HEK293 (cell line): ENCODE data around the gene ANTXR2.
"Not testable (repeated sequence)": the region's sequence is repeated elsewhere in the genome, so short reads cannot be mapped to it uniquely, and the experiment has no call there.

Experiments
- CTCF ChIA-PET: fragments of 350-600 bp; formaldehyde crosslinking; extraction: SDS; loops from one replicate; lab custom pipeline; 2021; ENCODE audit warnings: antibody characterized with exemption; lab: Yijun Ruan, JAX
- POLR2A ChIA-PET: fragments of 300-600 bp; formaldehyde crosslinking; extraction: SDS; loops from one replicate; lab custom pipeline; 2020; ENCODE audit warnings: antibody characterized with exemption, inconsistent platforms; lab: Yijun Ruan, JAX
- H3K27ac ChIP-seq: fragments of 200-500 bp; sonication (Bioruptor generic); 2 replicates; pipeline ENCODE4 v1.5.1; 2014; ENCODE audit warnings: low read depth, low read length, control low read depth, inconsistent platforms; ENCODE audit errors: extremely low read depth
- H3K36me3 ChIP-seq, 2 experiments: fragments of 200-500 bp in 1 of 2; sonication (Bioruptor generic) in 1 of 2; 1 replicate in 1 of 2; 2 replicates in 1 of 2; pipeline ENCODE4 v1.5.1; 2014 to 2017; ENCODE audit warnings: inconsistent platforms in 2 of 2, low read length in 2 of 2; ENCODE audit not compliant: control insufficient read depth in 2 of 2, insufficient read depth in 1 of 2
- H3K4me1 ChIP-seq: fragments of 200-500 bp; sonication (Bioruptor generic); 2 replicates; pipeline ENCODE4 v1.5.1; 2014; ENCODE audit warnings: mild to moderate bottlenecking, low read length, inconsistent platforms; ENCODE audit not compliant: control insufficient read depth, insufficient read depth
- H3K4me3 ChIP-seq: 2 replicates; pipeline ENCODE4 v1.5.1; 2011; ENCODE audit warnings: low read depth, mild to moderate bottlenecking, control low read depth, low read length, moderate library complexity
- H3K9me3 ChIP-seq: fragments of 200-500 bp; sonication (Bioruptor generic); 2 replicates; pipeline ENCODE4 v1.5.1; 2014; ENCODE audit warnings: low read depth, low read length, inconsistent platforms; ENCODE audit not compliant: control insufficient read depth, insufficient read depth
- BCL11A ChIP-seq: fragments of 450-650 bp; formaldehyde crosslinking; IDR thresholded peaks from 2 replicates; pipeline ENCODE4 v1.5.1; 2016; ENCODE audit warnings: low read depth, missing biosample characterization, missing genetic modification characterization
- KLF7 ChIP-seq: fragments of 450-650 bp; formaldehyde crosslinking; IDR thresholded peaks from 2 replicates; pipeline ENCODE4 v1.5.1; 2016; ENCODE audit warnings: missing biosample characterization, missing genetic modification characterization, borderline replicate concordance
- MEIS1 ChIP-seq: sonication (generic); formaldehyde crosslinking; IDR thresholded peaks from 2 replicates; pipeline ENCODE4 v1.8.1; 2022; ENCODE audit warnings: missing genetic modification reagents, mild to moderate bottlenecking, borderline replicate concordance
- SALL2 ChIP-seq: fragments of 450-650 bp; formaldehyde crosslinking; IDR thresholded peaks from 2 replicates; pipeline ENCODE4 v1.5.0; 2017; ENCODE audit warnings: missing biosample characterization, mild to moderate bottlenecking, missing genetic modification characterization, borderline replicate concordance
- ZNF146 ChIP-seq: fragments of 450-650 bp; formaldehyde crosslinking; IDR thresholded peaks from 2 replicates; pipeline ENCODE4 v1.5.1; 2016; ENCODE audit warnings: missing biosample characterization, missing genetic modification characterization
- ZNF214 ChIP-seq: fragments of 450-650 bp; formaldehyde crosslinking; IDR thresholded peaks from 2 replicates; pipeline ENCODE4 v1.5.1; 2017; ENCODE audit warnings: missing biosample characterization, mild to moderate bottlenecking, missing genetic modification characterization, borderline replicate concordance
- ZNF223 ChIP-seq: fragments of 450-650 bp; formaldehyde crosslinking; IDR thresholded peaks from 2 replicates; pipeline ENCODE4 v1.5.1; 2016; ENCODE audit warnings: missing biosample characterization, missing genetic modification characterization
- ZNF514 ChIP-seq: fragments of 450-650 bp; formaldehyde crosslinking; IDR thresholded peaks from 2 replicates; pipeline ENCODE4 v1.5.1; 2016; ENCODE audit warnings: missing biosample characterization, missing genetic modification characterization
- ZNF654 ChIP-seq: fragments of 450-650 bp; formaldehyde crosslinking; IDR thresholded peaks from 2 replicates; pipeline ENCODE4 v1.5.1; 2016; ENCODE audit warnings: low read depth, missing biosample characterization, missing genetic modification characterization
- ZSCAN16 ChIP-seq: fragments of 450-650 bp; formaldehyde crosslinking; IDR thresholded peaks from 2 replicates; pipeline ENCODE4 v1.5.1; 2016; ENCODE audit warnings: missing biosample characterization, missing genetic modification characterization
- TF ChIP-seq, protein P1 (sequence below): fragments of 450-650 bp; formaldehyde crosslinking; IDR thresholded peaks from 2 replicates; pipeline ENCODE4 v1.5.1; 2016; ENCODE audit warnings: missing biosample characterization, missing genetic modification characterization
- TF ChIP-seq, protein P2 (sequence below): fragments of 450-650 bp; formaldehyde crosslinking; IDR thresholded peaks from 2 replicates; pipeline ENCODE4 v1.5.1; 2016; ENCODE audit warnings: missing biosample characterization, missing genetic modification characterization

The ANTXR2 gene

GRCh38 chr4:80121815-80122214, 48.8 kb upstream of the ANTXR2 start:
- H3K36me3 ChIP-seq, H3K27ac ChIP-seq, H3K4me3 ChIP-seq, CTCF ChIA-PET, H3K4me1 ChIP-seq, H3K9me3 ChIP-seq, POLR2A ChIA-PET: not testable (repeated sequence)
- peak; percentile 74 for TF ChIP-seq ZNF146 (tag by site-specific recombination)

DNA sequence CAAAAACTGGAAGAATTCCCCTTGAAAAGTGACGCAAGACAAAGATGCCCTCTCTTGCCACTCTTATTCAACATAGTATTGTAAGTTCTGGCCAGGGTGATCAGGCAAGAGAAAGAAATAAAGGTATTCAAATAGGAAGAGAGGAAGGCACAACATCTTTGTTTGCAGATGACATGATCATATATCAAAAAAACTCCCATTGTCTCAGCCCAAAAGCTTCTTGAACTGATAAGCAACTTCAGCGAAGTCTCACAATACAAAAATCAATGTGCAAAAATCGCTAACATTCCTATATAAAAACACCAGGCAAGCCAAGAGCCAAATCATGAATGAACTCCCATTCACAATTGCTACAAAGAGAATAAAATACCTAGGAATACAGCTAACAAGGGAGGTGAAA, 46.6 kb upstream of the ANTXR2 start:
- H3K4me1 ChIP-seq, H3K4me3 ChIP-seq, H3K36me3 ChIP-seq, H3K27ac ChIP-seq, CTCF ChIA-PET, POLR2A ChIA-PET, H3K9me3 ChIP-seq: not testable (repeated sequence)

GRCh38 chr4:80116516-80116915, 43.5 kb upstream of the ANTXR2 start:
- ChIA-PET POLR2A (no interaction called here), CTCF (interaction anchor here (0.6 kb wide), 1 partner anchor 93 kb away, joined by 3 read pairs; no protein-coding TSS in a partner anchor)
- H3K27ac ChIP-seq = no peak overlapping the region
- H3K4me3 ChIP-seq = no peak overlapping the region
- H3K9me3 ChIP-seq = no peaks in the 10 kb centered on the region
- TF ChIP-seq KLF7 (tag by site-specific recombination) (no peak), ZNF514 (tag by site-specific recombination) (no peak), MEIS1 (CRISPR knock-in tag) (no peak), SALL2 (tag by site-specific recombination) (no peak)
- TF ChIP-seq, protein P1, sequence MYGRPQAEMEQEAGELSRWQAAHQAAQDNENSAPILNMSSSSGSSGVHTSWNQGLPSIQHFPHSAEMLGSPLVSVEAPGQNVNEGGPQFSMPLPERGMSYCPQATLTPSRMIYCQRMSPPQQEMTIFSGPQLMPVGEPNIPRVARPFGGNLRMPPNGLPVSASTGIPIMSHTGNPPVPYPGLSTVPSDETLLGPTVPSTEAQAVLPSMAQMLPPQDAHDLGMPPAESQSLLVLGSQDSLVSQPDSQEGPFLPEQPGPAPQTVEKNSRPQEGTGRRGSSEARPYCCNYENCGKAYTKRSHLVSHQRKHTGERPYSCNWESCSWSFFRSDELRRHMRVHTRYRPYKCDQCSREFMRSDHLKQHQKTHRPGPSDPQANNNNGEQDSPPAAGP (tag by site-specific recombination) = no peak
- no peaks in the 10 kb centered on the region for H3K4me1 ChIP-seq
- H3K36me3 ChIP-seq = no peaks in the 10 kb centered on the region

- Histone ChIP-seq H3K4me3 (no peak overlapping the region), H3K9me3 (no peaks in the 10 kb centered on the region), H3K36me3 (no peaks in the 10 kb centered on the region), H3K4me1 (no peaks in the 10 kb centered on the region), H3K27ac (no peak overlapping the region)
- CTCF ChIA-PET = interaction anchor here (0.6 to 1.1 kb wide), 2 partner anchors 10 to 96 kb away, joined by 4 to 6 read pairs; no protein-coding TSS in a partner anchor
- POLR2A ChIA-PET = no interaction called here
- TF ChIP-seq ZNF214 (tag by site-specific recombination) = no peak
- TF ChIP-seq, all 188 proteins: peak for 0
These were observed 42.5 kb upstream of the ANTXR2 start for GRCh38 chr4:80115368-80116181.

DNA sequence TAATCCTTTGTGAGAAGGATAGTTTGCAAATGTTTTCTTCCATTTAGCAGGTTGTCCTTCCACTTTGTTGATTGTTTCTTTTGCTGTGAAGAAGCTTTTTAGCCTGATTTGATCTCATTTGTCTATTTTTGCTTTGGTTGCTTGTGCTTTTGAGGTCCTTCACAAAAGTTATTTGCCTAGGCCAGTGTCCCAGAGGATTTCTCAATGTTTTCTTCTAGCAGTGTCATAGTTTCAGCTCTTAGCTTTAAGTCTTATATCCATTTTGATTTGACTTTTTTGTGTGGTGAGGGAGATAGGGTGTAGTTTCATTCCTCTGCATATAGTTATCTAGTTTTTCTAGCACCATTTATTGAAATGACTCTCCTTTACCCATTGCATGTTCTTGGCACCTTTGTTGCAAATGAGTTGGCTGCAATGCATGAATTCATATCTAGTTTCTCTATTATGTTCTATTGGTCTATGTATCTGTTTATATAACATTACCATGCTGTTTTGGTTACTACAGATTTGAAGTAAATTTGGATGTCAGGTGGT, 41.8 kb upstream of the ANTXR2 start:
- no peaks in the 10 kb centered on the region for H3K4me1 ChIP-seq
- TF ChIP-seq, protein P2, sequence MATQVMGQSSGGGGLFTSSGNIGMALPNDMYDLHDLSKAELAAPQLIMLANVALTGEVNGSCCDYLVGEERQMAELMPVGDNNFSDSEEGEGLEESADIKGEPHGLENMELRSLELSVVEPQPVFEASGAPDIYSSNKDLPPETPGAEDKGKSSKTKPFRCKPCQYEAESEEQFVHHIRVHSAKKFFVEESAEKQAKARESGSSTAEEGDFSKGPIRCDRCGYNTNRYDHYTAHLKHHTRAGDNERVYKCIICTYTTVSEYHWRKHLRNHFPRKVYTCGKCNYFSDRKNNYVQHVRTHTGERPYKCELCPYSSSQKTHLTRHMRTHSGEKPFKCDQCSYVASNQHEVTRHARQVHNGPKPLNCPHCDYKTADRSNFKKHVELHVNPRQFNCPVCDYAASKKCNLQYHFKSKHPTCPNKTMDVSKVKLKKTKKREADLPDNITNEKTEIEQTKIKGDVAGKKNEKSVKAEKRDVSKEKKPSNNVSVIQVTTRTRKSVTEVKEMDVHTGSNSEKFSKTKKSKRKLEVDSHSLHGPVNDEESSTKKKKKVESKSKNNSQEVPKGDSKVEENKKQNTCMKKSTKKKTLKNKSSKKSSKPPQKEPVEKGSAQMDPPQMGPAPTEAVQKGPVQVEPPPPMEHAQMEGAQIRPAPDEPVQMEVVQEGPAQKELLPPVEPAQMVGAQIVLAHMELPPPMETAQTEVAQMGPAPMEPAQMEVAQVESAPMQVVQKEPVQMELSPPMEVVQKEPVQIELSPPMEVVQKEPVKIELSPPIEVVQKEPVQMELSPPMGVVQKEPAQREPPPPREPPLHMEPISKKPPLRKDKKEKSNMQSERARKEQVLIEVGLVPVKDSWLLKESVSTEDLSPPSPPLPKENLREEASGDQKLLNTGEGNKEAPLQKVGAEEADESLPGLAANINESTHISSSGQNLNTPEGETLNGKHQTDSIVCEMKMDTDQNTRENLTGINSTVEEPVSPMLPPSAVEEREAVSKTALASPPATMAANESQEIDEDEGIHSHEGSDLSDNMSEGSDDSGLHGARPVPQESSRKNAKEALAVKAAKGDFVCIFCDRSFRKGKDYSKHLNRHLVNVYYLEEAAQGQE = no peak
- TF ChIP-seq BCL11A (tag by site-specific recombination) (no peak), ZSCAN16 (tag by site-specific recombination) (no peak), ZNF223 (no peak), ZNF654 (tag by site-specific recombination) (no peak)
- no peak overlapping the region for H3K4me3 ChIP-seq
- CTCF ChIA-PET = interaction anchor here (1.1 kb wide), 1 partner anchor 11 kb away, joined by 6 read pairs; no protein-coding TSS in a partner anchor
- H3K9me3 ChIP-seq = no peaks in the 10 kb centered on the region
- POLR2A ChIA-PET = no interaction called here
- no peaks in the 10 kb centered on the region for H3K36me3 ChIP-seq
- H3K27ac ChIP-seq = no peak overlapping the region
